C4-2B (cell line): Measurements from ENCODE around the gene MTX2.

Experiments used
- CTCF ChIP-seq: fragments of 450-650 bp; conservative IDR thresholded peaks from 2 replicates; pipeline ENCODE4 v1.5.1; 2017; ENCODE audit warnings: mild to moderate bottlenecking
- ZFX ChIP-seq: fragments of 450-650 bp; IDR thresholded peaks from 2 replicates; pipeline ENCODE4 v1.6.1; 2017

- no peak for TF ChIP-seq CTCF
- TF ChIP-seq ZFX, result no peak
These were observed 14.2 kb downstream of the MTX2 start for GRCh38 chr2:176283291-176284068.
